ENCODE data around the gene MED15. TPM values are rescaled to one million over a fixed set of nuclear protein-coding genes. Genes with fewer than 3 reads are reported as not detected.

The MED15 gene
- total RNA-seq, 1 donor from 2014 or later: 38.1 TPM

- DNase-seq (ENCODE audit: missing footprints) (no peak), ATAC-seq (no peak)
- intact Hi-C loops (cut with DNase I): no loop called here
These were observed 53.3 kb downstream of the MED15 start for GRCh38 chr22:20560716-20561115.

- intact Hi-C loops (cut with DNase I): no loop called here
- DNase-seq (ENCODE audit: missing footprints) (no peak), ATAC-seq (no peak)
These were observed 54.5 kb downstream of the MED15 start for GRCh38 chr22:20561882-20562281.

GRCh38 chr22:20562607-20563465, 55.4 kb downstream of the MED15 start:
- no peak for ATAC-seq
- intact Hi-C loops (cut with DNase I): no loop called here
- DNase-seq (ENCODE audit: missing footprints): no peak

GRCh38 chr22:20563466-20563906, 56.1 kb downstream of the MED15 start:
- intact Hi-C loops (cut with DNase I): no loop called here
- no peak for ATAC-seq
- no peak for DNase-seq (ENCODE audit: missing footprints)

GRCh38 chr22:20563941-20564371, 56.5 kb downstream of the MED15 start:
- intact Hi-C loops (cut with DNase I): no loop called here
- ATAC-seq (no peak), DNase-seq (ENCODE audit: missing footprints) (no peak)

GRCh38 chr22:20565079-20565734, 57.8 kb downstream of the MED15 start:
- no peak for ATAC-seq
- DNase-seq (ENCODE audit: missing footprints): no peak
- intact Hi-C loops (cut with DNase I): loop anchor here (5.0 kb wide), 2 partner anchors 132 to 143 kb away; no protein-coding TSS in a partner anchor

- no peak for DNase-seq (ENCODE audit: missing footprints)
- intact Hi-C loops (cut with DNase I): loop anchor here (5.0 kb wide), 2 partner anchors 132 to 143 kb away; no protein-coding TSS in a partner anchor
- no peak for ATAC-seq
These were observed 58.4 kb downstream of the MED15 start for GRCh38 chr22:20565761-20566160.

- ATAC-seq: no peak
- intact Hi-C loops (cut with DNase I): loop anchor here (5.0 kb wide), 2 partner anchors 131 to 144 kb away; no protein-coding TSS in a partner anchor
These were observed 59.2 kb downstream of the MED15 start for GRCh38 chr22:20566420-20567260.

GRCh38 chr22:20567371-20567847, 60.0 kb downstream of the MED15 start:
- DNase-seq (ENCODE audit: missing footprints) (no peak), ATAC-seq (no peak)
- intact Hi-C loops (cut with DNase I): loop anchor here (5.0 kb wide), 2 partner anchors 130 to 145 kb away; no protein-coding TSS in a partner anchor

More at GRCh38 chr22:20566420-20567260, 59.2 kb downstream of the MED15 start:
- no peak for DNase-seq (ENCODE audit: missing footprints)

- ATAC-seq (no peak), DNase-seq (ENCODE audit: missing footprints) (no peak)
- intact Hi-C loops (cut with DNase I): loop anchor here (5.0 kb wide), 2 partner anchors 129 to 146 kb away; no protein-coding TSS in a partner anchor
These were observed 60.6 kb downstream of the MED15 start for GRCh38 chr22:20567993-20568417.

- DNase-seq (ENCODE audit: missing footprints) (no peak), ATAC-seq (no peak)
- intact Hi-C loops (cut with DNase I): loop anchor here (5.0 kb wide), 2 partner anchors 129 to 146 kb away; no protein-coding TSS in a partner anchor
These were observed 61.2 kb downstream of the MED15 start for GRCh38 chr22:20568502-20569058.

- DNase-seq (ENCODE audit: missing footprints) (peak; percentile 81), ATAC-seq (peak; percentile 75)
- intact Hi-C loops (cut with DNase I): loop anchor here (5.0 kb wide), 2 partner anchors 128 to 147 kb away; no protein-coding TSS in a partner anchor
These were observed 61.9 kb downstream of the MED15 start for GRCh38 chr22:20569059-20570058.

- intact Hi-C loops (cut with DNase I): no loop called here
- ATAC-seq (no peak), DNase-seq (ENCODE audit: missing footprints) (no peak)
These were observed 63.7 kb downstream of the MED15 start for GRCh38 chr22:20571078-20571503.

- ATAC-seq (no peak), DNase-seq (ENCODE audit: missing footprints) (no peak)
- intact Hi-C loops (cut with DNase I): no loop called here
These were observed 64.2 kb downstream of the MED15 start for GRCh38 chr22:20571531-20572007.

GRCh38 chr22:20572132-20572802, 64.9 kb downstream of the MED15 start:
- no peak for ATAC-seq
- no peak for DNase-seq (ENCODE audit: missing footprints)
- intact Hi-C loops (cut with DNase I): no loop called here

GRCh38 chr22:20573176-20573832, 65.9 kb downstream of the MED15 start:
- DNase-seq (ENCODE audit: missing footprints) (no peak), ATAC-seq (no peak)
- intact Hi-C loops (cut with DNase I): no loop called here

Data from Right ventricle myocardium inferior (tissue), 1 donor.